ENCODE data around the gene HAL. TPM values are rescaled to one million over a fixed set of nuclear protein-coding genes. Genes with fewer than 3 reads are reported as not detected.

HAL gene
- total RNA-seq, 1 experiment from 2014 or later = 0.07 TPM

DNA sequence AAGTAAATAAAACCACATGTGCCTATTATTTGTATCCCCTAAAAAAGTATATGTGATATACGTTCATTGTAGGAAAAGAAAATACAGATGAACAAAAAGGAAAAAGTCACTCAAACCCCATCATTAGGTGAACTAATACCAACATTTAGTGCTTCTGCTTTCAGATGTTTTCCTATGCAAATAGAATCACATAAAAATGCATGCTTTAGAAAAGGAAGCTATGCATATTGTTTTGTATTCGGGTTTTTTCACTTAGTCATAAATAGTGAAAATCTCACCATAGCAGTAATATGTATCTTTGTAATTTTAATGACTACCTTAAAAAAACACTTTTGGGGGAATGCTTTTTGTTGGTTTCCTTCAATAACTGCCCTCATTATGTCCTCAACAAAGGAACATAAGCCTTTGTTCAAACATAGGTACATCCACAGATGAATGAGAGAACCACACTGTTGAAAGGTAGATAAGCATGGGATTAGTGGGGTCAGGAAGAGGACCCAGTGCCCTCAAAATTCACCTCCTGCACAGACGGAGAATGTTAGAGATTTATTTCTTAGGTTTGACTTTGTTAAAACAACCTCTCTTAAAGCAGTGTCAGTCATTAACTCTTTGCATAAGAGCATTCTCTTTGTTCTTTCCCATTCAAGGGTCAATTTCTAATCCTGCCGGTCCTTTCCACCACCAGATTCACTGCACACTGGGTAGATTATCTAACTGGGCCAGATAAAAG lies 46.5 kb downstream of the HAL start:
- no peak overlapping the region for H3K27ac ChIP-seq (ENCODE audit: low read length)
- H3K36me3 ChIP-seq (ENCODE audit: insufficient read depth, low read length) = no peaks in the 10 kb centered on the region
- no peaks in the 10 kb centered on the region for H4K20me1 ChIP-seq (ENCODE audit: insufficient read depth, low read depth, low read length)
- no peaks in the 10 kb centered on the region for H3K9me2 ChIP-seq (replicated peaks; ENCODE audit: insufficient read depth, low read length)
- no peak overlapping the region for H3K4me3 ChIP-seq (ENCODE audit: low read length)
- no peaks in the 10 kb centered on the region for H3K9me3 ChIP-seq (ENCODE audit: low read length)
- peaks cover 6% of the 10 kb centered on the region for H3K4me1 ChIP-seq (ENCODE audit: low read length)
- H3K4me2 ChIP-seq (ENCODE audit: low read depth, low read length, poor library complexity, severe bottlenecking) = no peak overlapping the region
- H3K27me3 ChIP-seq (ENCODE audit: low read length) = no peaks in the 10 kb centered on the region
- H2AFZ ChIP-seq (ENCODE audit: low read length) = no peak overlapping the region
- H3K9ac ChIP-seq (ENCODE audit: low read length) = no peak overlapping the region
- no peaks in the 10 kb centered on the region for H3K79me2 ChIP-seq (ENCODE audit: low read length)
- no peak for DNase-seq

DNA sequence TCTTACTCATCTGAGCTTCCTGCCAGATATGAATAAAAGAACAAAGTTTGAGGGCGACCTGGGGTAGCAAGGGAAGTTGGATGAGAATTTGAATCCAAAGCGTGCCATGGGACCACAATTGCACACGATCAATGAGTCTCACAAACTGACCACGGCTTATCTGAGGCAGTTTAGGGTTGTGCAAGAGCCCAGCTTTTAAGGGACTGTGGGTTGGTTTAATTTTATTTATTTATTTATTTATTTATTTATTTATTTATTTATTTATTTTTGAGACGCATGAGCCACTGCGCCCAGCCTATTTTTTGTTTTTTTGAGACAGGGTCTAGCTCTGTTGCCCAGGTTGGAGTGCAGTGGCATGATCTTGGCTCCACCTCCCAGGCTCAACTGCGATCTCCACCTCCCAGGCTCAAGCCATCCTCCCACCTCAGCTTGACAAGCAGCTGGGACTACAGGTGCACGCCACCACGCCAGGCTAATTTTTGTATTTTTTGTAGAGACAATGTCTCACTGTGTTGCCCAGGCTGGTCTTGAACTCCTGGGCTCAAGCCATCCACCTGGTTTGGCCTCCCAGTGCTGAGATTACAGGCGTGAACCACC lies 51.9 kb downstream of the HAL start:
- H3K36me3 ChIP-seq (ENCODE audit: insufficient read depth, low read length) = no peaks in the 10 kb centered on the region
- no peaks in the 10 kb centered on the region for H3K9me3 ChIP-seq (ENCODE audit: low read length)
- no peak overlapping the region for H3K27ac ChIP-seq (ENCODE audit: low read length)
- H3K4me3 ChIP-seq (ENCODE audit: low read length) = peak overlapping the region; percentile 82; the same call in 1 of the 2 replicates
- H3K27me3 ChIP-seq (ENCODE audit: low read length) = no peaks in the 10 kb centered on the region
- no peaks in the 10 kb centered on the region; the same call in 1 of the 2 replicates for H3K79me2 ChIP-seq (ENCODE audit: low read length)
- DNase-seq = no peak
- H2AFZ ChIP-seq (ENCODE audit: low read length) = no peak overlapping the region
- no peaks in the 10 kb centered on the region for H4K20me1 ChIP-seq (ENCODE audit: insufficient read depth, low read depth, low read length)
- H3K4me2 ChIP-seq (ENCODE audit: low read depth, low read length, poor library complexity, severe bottlenecking) = peak overlapping the region; percentile 95
- peaks cover 11% of the 10 kb centered on the region for H3K4me1 ChIP-seq (ENCODE audit: low read length)
- H3K9me2 ChIP-seq (replicated peaks; ENCODE audit: insufficient read depth, low read length) = no peaks in the 10 kb centered on the region
- H3K9ac ChIP-seq (ENCODE audit: low read length) = no peak overlapping the region

- Histone ChIP-seq H3K4me3 (ENCODE audit: low read length) (peak within 1 kb of the TSS; percentile 82), H3K9me3 (ENCODE audit: low read length) (no peaks in the 10 kb centered on the region), H3K79me2 (ENCODE audit: low read length) (no peaks in the 10 kb centered on the region; the same call in 1 of the 2 replicates), H3K9ac (ENCODE audit: low read length) (peak within 1 kb of the TSS; percentile 95), H3K27ac (ENCODE audit: low read length) (no peak within 1 kb of the TSS), H3K36me3 (ENCODE audit: insufficient read depth, low read length) (no peaks in the 10 kb centered on the region), H2AFZ (ENCODE audit: low read length) (peak within 1 kb of the TSS; percentile 96), H3K4me1 (ENCODE audit: low read length) (peaks cover 10% of the 10 kb centered on the region), H3K27me3 (ENCODE audit: low read length) (no peaks in the 10 kb centered on the region), H3K9me2 (replicated peaks; ENCODE audit: insufficient read depth, low read length) (no peaks in the 10 kb centered on the region), H3K4me2 (ENCODE audit: low read depth, low read length, poor library complexity, severe bottlenecking) (peak within 1 kb of the TSS; percentile 95), H4K20me1 (ENCODE audit: insufficient read depth, low read depth, low read length) (no peaks in the 10 kb centered on the region)
- DNase-seq = peak; percentile 81
These were observed 52.8 kb downstream of the HAL start, which contains the start of gene AMDHD1 for GRCh38 chr12:95943330-95943842. AMDHD1 (plus strand) TSS chr12:95943331; CDS start chr12:95943399, 68 bp downstream.

DNA sequence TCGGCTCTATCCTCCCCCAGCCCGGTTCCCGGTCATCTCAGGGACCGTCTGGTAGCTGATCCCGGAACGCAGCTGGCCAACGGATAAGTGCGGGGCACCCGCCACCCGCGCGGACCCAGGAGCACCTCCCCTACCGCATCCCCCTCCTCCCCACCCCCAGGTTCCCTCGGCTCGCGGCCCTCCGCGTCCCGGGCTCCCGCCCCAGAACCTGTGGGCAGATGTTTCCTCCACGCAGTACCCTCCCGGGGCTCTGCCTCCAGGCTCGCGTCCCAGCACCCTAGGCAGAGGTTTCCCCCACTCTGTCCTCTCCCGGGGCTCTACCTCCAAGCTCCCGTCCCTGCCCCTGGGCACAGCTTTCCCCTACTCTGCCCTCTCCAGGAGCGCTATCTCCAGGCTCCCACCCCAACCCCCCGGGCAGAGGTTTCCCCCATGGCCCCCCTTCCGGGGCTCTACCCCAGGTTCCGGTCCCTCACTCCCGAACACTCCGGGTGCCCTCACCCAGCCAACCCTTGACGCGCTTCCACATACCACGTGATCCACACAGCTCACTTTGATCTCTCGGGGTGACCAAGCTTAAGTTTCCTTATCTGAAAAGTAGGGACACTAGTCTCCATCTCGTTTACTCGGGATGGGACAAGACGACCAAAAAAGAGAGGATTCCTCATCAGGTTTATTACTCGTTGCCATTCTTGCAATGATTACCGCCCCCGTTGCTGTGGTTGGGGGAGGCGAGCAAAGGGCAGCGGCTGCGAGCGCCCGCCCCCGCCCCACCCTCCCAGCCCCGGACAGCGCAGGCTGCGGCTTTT lies 53.4 kb downstream of the HAL start, which contains the start of gene CCDC38:
Gene CCDC38, minus strand, starts transcription at position 91 of the 806 bp plus-strand sequence. CDS start 6,105 bp downstream, outside the sequence.
- no peaks in the 10 kb centered on the region; the same call in 1 of the 2 replicates for H3K79me2 ChIP-seq (ENCODE audit: low read length)
- no peaks in the 10 kb centered on the region for H3K36me3 ChIP-seq (ENCODE audit: insufficient read depth, low read length)
- no peaks in the 10 kb centered on the region for H4K20me1 ChIP-seq (ENCODE audit: insufficient read depth, low read depth, low read length)
- H3K9ac ChIP-seq (ENCODE audit: low read length) = peak within 1 kb of the TSS; percentile 95
- H3K27me3 ChIP-seq (ENCODE audit: low read length) = no peaks in the 10 kb centered on the region
- peak within 1 kb of the TSS; percentile 95 for H3K4me2 ChIP-seq (ENCODE audit: low read depth, low read length, poor library complexity, severe bottlenecking)
- H2AFZ ChIP-seq (ENCODE audit: low read length) = peak within 1 kb of the TSS; percentile 96
- no peaks in the 10 kb centered on the region for H3K9me3 ChIP-seq (ENCODE audit: low read length)
- H3K27ac ChIP-seq (ENCODE audit: low read length) = no peak within 1 kb of the TSS
- H3K9me2 ChIP-seq (replicated peaks; ENCODE audit: insufficient read depth, low read length) = no peaks in the 10 kb centered on the region
- H3K4me3 ChIP-seq (ENCODE audit: low read length) = peak within 1 kb of the TSS; percentile 82
- H3K4me1 ChIP-seq (ENCODE audit: low read length) = peaks cover 10% of the 10 kb centered on the region
- DNase-seq = peak; percentile 95

DNA sequence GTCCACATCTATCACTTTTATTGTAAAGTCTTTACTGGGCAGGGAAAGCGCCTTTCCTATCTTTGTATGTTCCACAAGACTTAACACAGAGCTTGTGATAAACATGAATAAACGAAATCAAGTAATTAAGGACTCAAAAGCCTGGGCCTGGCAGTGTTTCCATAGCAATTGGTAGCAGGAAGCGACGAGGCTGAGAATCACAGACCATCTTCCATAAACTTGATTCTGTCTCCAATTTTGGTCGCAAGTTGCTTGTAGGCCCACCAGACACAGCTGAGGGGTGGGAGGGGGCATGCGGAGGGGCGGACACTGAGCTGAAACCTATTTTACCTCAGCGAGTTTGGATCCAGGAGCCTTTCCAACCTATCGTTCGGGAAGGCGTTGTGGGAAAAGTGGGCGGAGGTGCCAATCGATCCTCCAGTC lies 54.0 kb downstream of the HAL start:
- H3K4me3 ChIP-seq (ENCODE audit: low read length) = peak overlapping the region; percentile 82
- peaks cover 10% of the 10 kb centered on the region for H3K4me1 ChIP-seq (ENCODE audit: low read length)
- H2AFZ ChIP-seq (ENCODE audit: low read length) = peak overlapping the region; percentile 96
- H3K4me2 ChIP-seq (ENCODE audit: low read depth, low read length, poor library complexity, severe bottlenecking) = peak overlapping the region; percentile 95
- H3K36me3 ChIP-seq (ENCODE audit: insufficient read depth, low read length) = no peaks in the 10 kb centered on the region
- H3K9ac ChIP-seq (ENCODE audit: low read length) = peak overlapping the region; percentile 95
- H3K27ac ChIP-seq (ENCODE audit: low read length) = no peak overlapping the region
- H3K27me3 ChIP-seq (ENCODE audit: low read length) = no peaks in the 10 kb centered on the region
- H3K9me2 ChIP-seq (replicated peaks; ENCODE audit: insufficient read depth, low read length) = no peaks in the 10 kb centered on the region
- no peaks in the 10 kb centered on the region for H4K20me1 ChIP-seq (ENCODE audit: insufficient read depth, low read depth, low read length)
- H3K9me3 ChIP-seq (ENCODE audit: low read length) = no peaks in the 10 kb centered on the region
- no peaks in the 10 kb centered on the region; the same call in 1 of the 2 replicates for H3K79me2 ChIP-seq (ENCODE audit: low read length)
- peak; percentile 57 for DNase-seq

DNA sequence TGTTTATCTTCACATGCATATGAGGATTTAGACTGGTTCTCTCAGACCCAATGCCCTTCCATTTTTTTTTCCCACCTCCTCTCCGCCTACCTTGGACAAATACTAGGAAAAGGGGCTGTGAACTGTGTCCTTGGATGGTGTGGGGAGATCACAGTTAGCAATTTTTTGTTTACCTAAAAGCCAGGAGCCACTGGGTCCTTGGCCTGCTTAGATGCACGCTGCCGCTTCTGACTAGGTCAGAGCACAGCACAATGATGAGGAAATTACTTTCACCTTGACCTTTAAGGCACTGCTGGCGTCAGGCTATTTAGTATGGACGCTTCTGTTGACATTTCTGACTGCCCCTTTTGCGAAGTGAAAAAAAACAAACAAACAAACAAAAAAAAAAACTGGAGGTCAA lies 55.6 kb downstream of the HAL start:
- H3K9me3 ChIP-seq (ENCODE audit: low read length) = no peaks in the 10 kb centered on the region
- no peak overlapping the region for H3K27ac ChIP-seq (ENCODE audit: low read length)
- no peaks in the 10 kb centered on the region for H3K27me3 ChIP-seq (ENCODE audit: low read length)
- no peak overlapping the region for H3K4me2 ChIP-seq (ENCODE audit: low read depth, low read length, poor library complexity, severe bottlenecking)
- H3K4me3 ChIP-seq (ENCODE audit: low read length) = no peak overlapping the region
- H3K9ac ChIP-seq (ENCODE audit: low read length) = no peak overlapping the region
- H3K9me2 ChIP-seq (replicated peaks; ENCODE audit: insufficient read depth, low read length) = no peaks in the 10 kb centered on the region
- DNase-seq = no peak
- H3K79me2 ChIP-seq (ENCODE audit: low read length) = no peaks in the 10 kb centered on the region; the same call in 1 of the 2 replicates
- no peak overlapping the region for H2AFZ ChIP-seq (ENCODE audit: low read length)
- H3K4me1 ChIP-seq (ENCODE audit: low read length) = peaks cover 10% of the 10 kb centered on the region
- H4K20me1 ChIP-seq (ENCODE audit: insufficient read depth, low read depth, low read length) = no peaks in the 10 kb centered on the region
- no peaks in the 10 kb centered on the region for H3K36me3 ChIP-seq (ENCODE audit: insufficient read depth, low read length)

Measured in Karpas-422 (cell line).